ENCODE results near the gene SLC46A3. TPM values are rescaled to one million over a fixed set of nuclear protein-coding genes. Genes with fewer than 3 reads are reported as not detected.

Gene SLC46A3
- total RNA-seq, 1 donor from 2014 or later = 11.8 TPM

DNA sequence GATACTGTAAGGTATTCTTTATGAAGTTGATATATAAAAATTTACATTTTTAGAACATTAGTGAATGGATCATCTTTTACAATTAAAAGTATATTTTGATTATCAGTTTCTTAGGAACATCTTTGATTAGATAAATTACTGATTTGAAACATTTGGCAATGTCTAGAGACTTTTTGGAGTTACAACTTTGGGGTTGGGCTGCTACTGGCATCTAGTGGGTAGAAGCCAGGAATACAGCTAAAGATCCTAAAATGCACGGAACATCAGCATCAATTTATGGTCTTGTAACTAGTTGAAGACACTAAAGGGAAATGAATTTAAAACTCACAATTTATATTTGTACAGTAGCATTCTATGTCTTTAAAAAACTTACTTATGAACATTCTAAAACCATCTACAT is 40.0 kb downstream of the SLC46A3 start:
- H3K9me3 Mint-ChIP-seq = no peaks in the 10 kb centered on the region
- H3K4me3 Mint-ChIP-seq = no peak overlapping the region
- H3K27me3 Mint-ChIP-seq = no peaks in the 10 kb centered on the region
- TF ChIP-seq CTCF (IDR thresholded peaks at IDR 0.05) = no peak
- ChIA-PET CTCF (interaction anchor here (0.9 kb wide), 1 partner anchor 355 kb away, joined by 3 read pairs; no protein-coding TSS in a partner anchor), POLR2A (no interaction called here)
- no peaks in the 10 kb centered on the region for H3K4me1 Mint-ChIP-seq
- no peak overlapping the region for H3K27ac Mint-ChIP-seq
- intact Hi-C loops (cut with micrococcal nuclease) = loop anchor here (1.0 to 2.0 kb wide), 2 partner anchors 117 to 354 kb away; no protein-coding TSS in a partner anchor
- ATAC-seq (ENCODE audit: low read depth) (no peak), DNase-seq (no peak)
- peaks cover 50% of the 10 kb centered on the region for H3K36me3 Mint-ChIP-seq (ENCODE audit: low read depth)

GRCh38 chr13:28671126-28671792 is 47.5 kb downstream of the SLC46A3 start:
- no peak for TF ChIP-seq CTCF (IDR thresholded peaks at IDR 0.05)
- H3K4me3 Mint-ChIP-seq = no peak overlapping the region
- CTCF ChIA-PET = interaction anchor here (0.6 to 1.7 kb wide), 4 partner anchors 40 to 1100 kb away, joined by 3 to 4 read pairs (median 4); no protein-coding TSS in a partner anchor
- H3K36me3 Mint-ChIP-seq (ENCODE audit: low read depth) = peaks cover 92% of the 10 kb centered on the region
- no peaks in the 10 kb centered on the region for H3K9me3 Mint-ChIP-seq
- intact Hi-C loops (cut with micrococcal nuclease) = no loop called here
- POLR2A ChIA-PET = interaction anchor here (2.5 kb wide), 1 partner anchor 12 kb away, joined by 8 read pairs; the partner anchor contains the start of gene POMP
- H3K4me1 Mint-ChIP-seq = peaks cover 23% of the 10 kb centered on the region
- no peak overlapping the region for H3K27ac Mint-ChIP-seq
- no peaks in the 10 kb centered on the region for H3K27me3 Mint-ChIP-seq
- no peak for DNase-seq
- no peak for ATAC-seq (ENCODE audit: low read depth)

GRCh38 chr13:28666897-28667488 is 51.8 kb downstream of the SLC46A3 start:
- no peak for DNase-seq
- intact Hi-C loops (cut with micrococcal nuclease) = no loop called here
- no peak for TF ChIP-seq CTCF (IDR thresholded peaks at IDR 0.05)
- ChIA-PET CTCF (no interaction called here), POLR2A (no interaction called here)
- peaks cover 92% of the 10 kb centered on the region for H3K36me3 Mint-ChIP-seq (ENCODE audit: low read depth)
- no peaks in the 10 kb centered on the region for H3K27me3 Mint-ChIP-seq
- no peaks in the 10 kb centered on the region for H3K9me3 Mint-ChIP-seq
- peaks cover 27% of the 10 kb centered on the region for H3K4me1 Mint-ChIP-seq
- no peak overlapping the region for H3K4me3 Mint-ChIP-seq
- ATAC-seq (ENCODE audit: low read depth) = no peak
- H3K27ac Mint-ChIP-seq = no peak overlapping the region

DNA sequence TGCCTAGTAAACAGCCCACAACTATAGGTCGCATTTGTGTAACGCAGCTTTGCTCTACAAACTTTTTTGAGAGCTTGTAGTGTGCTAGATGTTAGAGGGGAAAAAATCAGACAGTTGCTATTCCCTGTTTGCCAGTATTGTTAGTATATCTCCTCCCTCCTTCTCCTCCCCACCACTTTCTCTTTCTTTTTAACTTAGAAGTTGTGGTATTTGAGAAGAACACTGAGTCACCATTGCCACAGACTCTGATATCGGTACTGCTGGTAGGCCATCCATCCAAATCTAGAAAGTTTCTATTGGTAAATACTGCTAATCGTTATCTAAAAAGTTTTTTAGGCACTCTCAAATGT is 59.2 kb downstream of the SLC46A3 start:
- H3K27me3 Mint-ChIP-seq = no peaks in the 10 kb centered on the region
- H3K4me1 Mint-ChIP-seq = peaks cover 62% of the 10 kb centered on the region
- H3K27ac Mint-ChIP-seq = peak overlapping the region; percentile 93
- no peaks in the 10 kb centered on the region for H3K9me3 Mint-ChIP-seq
- intact Hi-C loops (cut with micrococcal nuclease) = loop anchor here (1.0 to 5.0 kb wide), 8 partner anchors 49 to 1037 kb away; partner anchors contain the start of genes LNX2, PAN3 and POLR1D
- no peak for DNase-seq
- H3K4me3 Mint-ChIP-seq = peak overlapping the region; percentile 98
- CTCF ChIA-PET = no interaction called here
- TF ChIP-seq CTCF (IDR thresholded peaks at IDR 0.05) = no peak
- POLR2A ChIA-PET = interaction anchor here (0.6 to 3.4 kb wide), 10 partner anchors 12 to 639 kb away, joined by 3 to 37 read pairs (median 10); partner anchors contain the start of genes PAN3 and SLC46A3
- no peak for ATAC-seq (ENCODE audit: low read depth)
- peaks cover 46% of the 10 kb centered on the region for H3K36me3 Mint-ChIP-seq (ENCODE audit: low read depth)
